ENCODE results near the gene SIDT2. TPM values are rescaled to one million over a fixed set of nuclear protein-coding genes. Genes with fewer than 3 reads are reported as not detected.
A peak's percentile ranks its signal among the peaks of the same experiment; 100 is the strongest.

The SIDT2 gene
- total RNA-seq, 1 donor from 2014 or later, result 190 TPM

DNA sequence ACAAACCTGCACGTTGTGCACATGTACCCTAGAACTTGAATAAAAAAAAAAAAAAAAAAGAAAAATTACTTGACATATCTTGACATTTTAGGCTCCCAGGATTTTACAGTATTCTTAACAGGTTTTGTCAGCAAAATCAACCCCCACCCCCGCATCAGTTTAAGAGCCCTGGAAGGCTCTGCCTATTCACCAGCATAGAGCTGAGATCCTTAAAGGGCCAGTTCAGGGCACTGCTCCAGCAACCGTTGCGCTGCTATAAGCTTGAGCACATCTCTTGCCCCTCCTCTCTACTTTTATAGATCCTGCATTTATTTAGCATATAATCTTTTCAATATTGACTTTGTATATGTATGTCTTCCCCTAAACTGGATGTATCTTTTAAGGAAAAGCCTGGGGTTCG, 35.2 kb upstream of the SIDT2 start:
- DNase-seq (peak; percentile 61), ATAC-seq (peak; percentile 65 to 74)
- no peaks in the 10 kb centered on the region for H3K9me3 ChIP-seq
- TF ChIP-seq, protein P1, sequence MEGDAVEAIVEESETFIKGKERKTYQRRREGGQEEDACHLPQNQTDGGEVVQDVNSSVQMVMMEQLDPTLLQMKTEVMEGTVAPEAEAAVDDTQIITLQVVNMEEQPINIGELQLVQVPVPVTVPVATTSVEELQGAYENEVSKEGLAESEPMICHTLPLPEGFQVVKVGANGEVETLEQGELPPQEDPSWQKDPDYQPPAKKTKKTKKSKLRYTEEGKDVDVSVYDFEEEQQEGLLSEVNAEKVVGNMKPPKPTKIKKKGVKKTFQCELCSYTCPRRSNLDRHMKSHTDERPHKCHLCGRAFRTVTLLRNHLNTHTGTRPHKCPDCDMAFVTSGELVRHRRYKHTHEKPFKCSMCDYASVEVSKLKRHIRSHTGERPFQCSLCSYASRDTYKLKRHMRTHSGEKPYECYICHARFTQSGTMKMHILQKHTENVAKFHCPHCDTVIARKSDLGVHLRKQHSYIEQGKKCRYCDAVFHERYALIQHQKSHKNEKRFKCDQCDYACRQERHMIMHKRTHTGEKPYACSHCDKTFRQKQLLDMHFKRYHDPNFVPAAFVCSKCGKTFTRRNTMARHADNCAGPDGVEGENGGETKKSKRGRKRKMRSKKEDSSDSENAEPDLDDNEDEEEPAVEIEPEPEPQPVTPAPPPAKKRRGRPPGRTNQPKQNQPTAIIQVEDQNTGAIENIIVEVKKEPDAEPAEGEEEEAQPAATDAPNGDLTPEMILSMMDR (IDR thresholded peaks at IDR 0.05), result no peak
- peaks cover 38% of the 10 kb centered on the region for H3K4me1 ChIP-seq
- H3K27ac ChIP-seq, result peak overlapping the region; percentile 88
- intact Hi-C loops (cut with DNase I), result no loop called here
- H3K36me3 ChIP-seq, result peaks cover 21% of the 10 kb centered on the region
- H3K27me3 ChIP-seq (ENCODE audit: low read depth), result no peaks in the 10 kb centered on the region
- peak overlapping the region; percentile 91 for H3K4me3 ChIP-seq

DNA sequence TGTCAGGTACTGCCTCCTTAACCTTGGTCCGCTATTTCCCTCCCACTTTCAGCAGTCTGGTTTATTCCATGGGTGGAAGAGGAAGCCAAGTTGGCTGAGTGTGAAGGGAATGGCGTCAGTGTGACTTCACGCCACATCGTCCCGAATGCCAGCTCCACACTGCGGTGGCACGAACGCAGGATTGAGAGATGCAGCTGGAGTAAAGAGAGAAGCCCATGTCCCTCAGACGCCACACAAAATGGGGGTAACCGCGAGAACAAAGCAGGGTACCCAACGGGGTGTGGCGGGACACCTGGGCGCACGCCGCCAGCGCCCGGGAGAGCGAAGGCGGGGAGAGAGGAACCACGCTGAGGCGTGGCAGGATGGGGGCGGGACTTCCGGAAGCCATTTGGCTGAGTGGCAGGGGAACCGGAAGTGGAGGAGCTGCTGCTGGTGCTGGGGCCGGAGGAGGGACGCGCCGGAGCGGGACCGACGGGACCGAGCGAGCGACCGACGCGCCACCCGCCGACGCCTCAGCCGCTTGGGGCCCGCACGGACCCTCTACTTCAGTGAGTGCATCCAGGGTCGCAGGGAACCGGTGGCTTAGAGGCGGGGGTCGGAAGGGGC, 34.6 kb upstream of the SIDT2 start, which contains the start of gene PAFAH1B2:
TSS of gene PAFAH1B2 (plus strand) at position 417 of the 606 bp plus-strand sequence. CDS start 8,161 bp downstream, outside the sequence.
- intact Hi-C loops (cut with DNase I), result no loop called here
- peak; percentile 99 for ATAC-seq
- peak within 1 kb of the TSS; percentile 88 for H3K27ac ChIP-seq

DNA sequence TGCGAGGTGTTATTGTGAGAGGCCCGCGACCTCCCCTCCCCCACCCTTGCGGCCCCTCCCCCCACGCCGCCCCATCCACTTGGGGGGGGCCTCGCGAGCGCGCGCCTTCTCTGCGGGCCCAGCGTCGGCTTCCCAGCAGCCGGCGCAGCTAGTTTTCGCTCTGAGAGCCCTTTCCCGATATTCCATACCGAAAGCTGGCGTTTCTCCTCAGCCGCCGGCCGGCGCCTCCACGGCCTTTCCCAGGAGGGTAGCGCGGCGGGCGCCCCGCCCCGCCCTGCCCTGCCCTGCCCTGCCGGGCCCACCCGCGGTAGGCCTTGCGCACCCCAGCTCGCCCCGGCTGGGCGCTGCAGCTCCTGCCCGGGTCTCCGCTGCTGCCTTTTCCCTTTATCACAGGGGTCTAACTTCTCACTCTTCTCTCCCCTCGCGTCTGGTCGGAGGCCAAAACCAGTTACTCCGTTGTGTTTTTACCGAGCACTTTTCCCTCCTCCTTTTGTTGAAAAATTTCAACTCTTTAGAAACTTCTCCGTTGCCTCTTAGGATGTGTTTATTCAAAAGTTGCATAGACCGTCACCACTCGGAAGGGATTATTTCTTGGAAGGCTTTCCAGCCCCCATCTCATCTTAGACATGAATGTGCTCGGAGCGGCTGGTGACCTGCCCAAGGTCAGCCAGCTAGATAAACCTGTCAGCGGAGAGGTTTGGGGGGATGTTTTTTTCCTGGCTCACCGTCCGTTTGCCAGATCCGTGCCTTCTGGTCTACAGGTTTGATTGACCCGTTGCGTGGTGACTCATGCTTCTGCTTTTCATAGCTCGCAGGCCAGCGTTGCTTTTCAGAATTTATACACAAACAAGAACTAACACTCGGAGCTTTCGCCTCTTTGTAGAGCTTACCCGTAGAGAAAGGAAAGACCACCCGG, 33.8 kb upstream of the SIDT2 start:
- DNase-seq, result peak; percentile 72
- intact Hi-C loops (cut with DNase I), result no loop called here
- no peaks in the 10 kb centered on the region for H3K27me3 ChIP-seq (ENCODE audit: low read depth)
- peak overlapping the region; percentile 91 for H3K4me3 ChIP-seq
- H3K36me3 ChIP-seq, result peaks cover 23% of the 10 kb centered on the region
- H3K4me1 ChIP-seq, result peaks cover 46% of the 10 kb centered on the region
- TF ChIP-seq, protein P1 (IDR thresholded peaks at IDR 0.05), result no peak
- no peaks in the 10 kb centered on the region for H3K9me3 ChIP-seq
- peak; percentile 86 to 88 for ATAC-seq
- H3K27ac ChIP-seq, result peak overlapping the region; percentile 88

More for the DNA sequence above, 34.6 kb upstream of the SIDT2 start, which contains the start of gene PAFAH1B2:
- Histone ChIP-seq H3K27me3 (ENCODE audit: low read depth) (no peaks in the 10 kb centered on the region), H3K9me3 (no peaks in the 10 kb centered on the region), H3K36me3 (peaks cover 21% of the 10 kb centered on the region), H3K4me1 (peaks cover 44% of the 10 kb centered on the region), H3K4me3 (peak within 1 kb of the TSS; percentile 91)
- peak; percentile 96 for DNase-seq
- TF ChIP-seq, protein P1 (IDR thresholded peaks at IDR 0.05), result no peak

DNA sequence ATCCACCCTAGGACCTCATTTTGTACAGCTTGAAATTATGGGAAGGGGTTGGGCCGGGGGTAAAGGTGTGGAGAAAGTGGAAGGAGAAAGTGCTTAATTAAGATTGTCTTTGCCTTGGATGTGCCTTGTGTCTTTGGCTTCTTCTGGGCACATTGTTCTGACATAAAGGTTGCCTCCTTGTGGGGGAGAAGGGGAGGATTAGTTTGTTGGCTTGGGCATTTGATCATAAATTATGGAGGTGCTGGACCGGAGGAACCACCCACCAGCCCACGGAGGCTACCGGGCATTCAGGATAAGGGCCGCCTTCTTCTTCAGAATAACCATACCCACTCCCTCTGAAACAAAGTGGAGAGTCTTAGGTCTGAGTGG, 33.2 kb upstream of the SIDT2 start:
- TF ChIP-seq, protein P1 (IDR thresholded peaks at IDR 0.05), result no peak
- H3K36me3 ChIP-seq, result peaks cover 24% of the 10 kb centered on the region
- intact Hi-C loops (cut with DNase I), result no loop called here
- peak overlapping the region; percentile 91 for H3K4me3 ChIP-seq
- ATAC-seq (no peak), DNase-seq (no peak)
- H3K4me1 ChIP-seq, result peaks cover 50% of the 10 kb centered on the region
- no peaks in the 10 kb centered on the region for H3K9me3 ChIP-seq
- H3K27me3 ChIP-seq (ENCODE audit: low read depth), result no peaks in the 10 kb centered on the region
- H3K27ac ChIP-seq, result peak overlapping the region; percentile 88

DNA sequence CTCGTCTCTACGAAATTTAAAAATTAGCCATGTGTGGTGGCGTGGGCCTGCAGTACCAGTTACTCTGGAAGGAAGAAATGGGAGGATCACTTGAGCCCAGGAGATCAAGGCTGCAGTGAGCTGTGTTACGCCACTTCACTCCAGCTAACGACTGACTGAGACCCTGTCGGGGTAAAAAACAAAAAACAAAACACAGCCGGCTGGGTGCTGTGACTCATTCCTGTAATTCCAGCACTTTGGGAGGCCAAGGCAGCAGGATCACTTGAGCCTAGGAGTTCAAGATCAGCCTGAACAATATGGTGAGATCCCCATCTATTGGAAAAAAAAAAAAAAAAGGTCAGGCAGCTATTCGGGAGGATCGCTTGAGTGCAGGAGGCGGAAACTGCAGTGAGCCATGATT, 32.0 kb upstream of the SIDT2 start:
- H3K4me1 ChIP-seq, result peaks cover 50% of the 10 kb centered on the region
- ATAC-seq (no peak), DNase-seq (no peak)
- no peaks in the 10 kb centered on the region for H3K27me3 ChIP-seq (ENCODE audit: low read depth)
- intact Hi-C loops (cut with DNase I), result no loop called here
- no peak overlapping the region for H3K27ac ChIP-seq
- no peak overlapping the region for H3K4me3 ChIP-seq
- H3K9me3 ChIP-seq, result no peaks in the 10 kb centered on the region
- TF ChIP-seq, protein P1 (IDR thresholded peaks at IDR 0.05), result no peak
- peaks cover 27% of the 10 kb centered on the region for H3K36me3 ChIP-seq
